ENCODE results near the gene PHTF1. TPM values are rescaled to one million over a fixed set of nuclear protein-coding genes. Genes with fewer than 3 reads are reported as not detected.

PHTF1 gene
- not detected for polyA plus RNA-seq (2012; ENCODE audit: insufficient read depth, insufficient read length)

GRCh38 chr1:113759333-113760101 lies at the start of gene PHTF1:
TSS of gene PHTF1 (minus strand) at chr1:113759486. CDS start at chr1:113758703, 783 bp downstream.
- no peak within 1 kb of the TSS for H3K4me3 ChIP-seq (ENCODE audit: low read length)
- no peak for DNase-seq (ENCODE audit: low read depth, low spot score)

- no peak for DNase-seq (ENCODE audit: low read depth, low spot score)
- no peak overlapping the region for H3K4me3 ChIP-seq (ENCODE audit: low read length)
Observed at GRCh38 chr1:113808450-113809195, 49.3 kb upstream of the PHTF1 start.

- DNase-seq (ENCODE audit: low read depth, low spot score): no peak
- H3K4me3 ChIP-seq (ENCODE audit: low read length): no peak overlapping the region
Observed at GRCh38 chr1:113805639-113806038, 46.4 kb upstream of the PHTF1 start.

- H3K4me3 ChIP-seq (ENCODE audit: low read length): no peak overlapping the region
- no peak for DNase-seq (ENCODE audit: low read depth, low spot score)
Observed at GRCh38 chr1:113805256-113805531, 45.9 kb upstream of the PHTF1 start.

- no peak overlapping the region for H3K4me3 ChIP-seq (ENCODE audit: low read length)
- DNase-seq (ENCODE audit: low read depth, low spot score): no peak
Observed at GRCh38 chr1:113804421-113805255, 45.4 kb upstream of the PHTF1 start.

GRCh38 chr1:113802367-113803007 lies 43.2 kb upstream of the PHTF1 start:
- no peak for DNase-seq (ENCODE audit: low read depth, low spot score)
- no peak overlapping the region for H3K4me3 ChIP-seq (ENCODE audit: low read length)

GRCh38 chr1:113800487-113800886 lies 41.2 kb upstream of the PHTF1 start:
- H3K4me3 ChIP-seq (ENCODE audit: low read length): no peak overlapping the region

GRCh38 chr1:113797472-113797871 lies 38.2 kb upstream of the PHTF1 start:
- DNase-seq (ENCODE audit: low read depth, low spot score): no peak
- no peak overlapping the region for H3K4me3 ChIP-seq (ENCODE audit: low read length)

More at GRCh38 chr1:113800487-113800886, 41.2 kb upstream of the PHTF1 start:
- DNase-seq (ENCODE audit: low read depth, low spot score): no peak

GRCh38 chr1:113793878-113794834 lies 34.9 kb upstream of the PHTF1 start:
- no peak overlapping the region for H3K4me3 ChIP-seq (ENCODE audit: low read length)
- DNase-seq (ENCODE audit: low read depth, low spot score): no peak

GRCh38 chr1:113792986-113793385 lies 33.7 kb upstream of the PHTF1 start:
- no peak for DNase-seq (ENCODE audit: low read depth, low spot score)
- no peak overlapping the region for H3K4me3 ChIP-seq (ENCODE audit: low read length)

- DNase-seq (ENCODE audit: low read depth, low spot score): peak; percentile 65
- no peak overlapping the region for H3K4me3 ChIP-seq (ENCODE audit: low read length)
Observed at GRCh38 chr1:113792471-113792870, 33.2 kb upstream of the PHTF1 start.

- DNase-seq (ENCODE audit: low read depth, low spot score): no peak
- no peak overlapping the region for H3K4me3 ChIP-seq (ENCODE audit: low read length)
Observed at GRCh38 chr1:113788802-113789201, 29.5 kb upstream of the PHTF1 start.

GRCh38 chr1:113787663-113788062 lies 28.4 kb upstream of the PHTF1 start:
- DNase-seq (ENCODE audit: low read depth, low spot score): no peak
- H3K4me3 ChIP-seq (ENCODE audit: low read length): no peak overlapping the region

- H3K4me3 ChIP-seq (ENCODE audit: low read length): no peak overlapping the region
- no peak for DNase-seq (ENCODE audit: low read depth, low spot score)
Observed at GRCh38 chr1:113786069-113786468, 26.8 kb upstream of the PHTF1 start.

- peak overlapping the region; percentile 13; the same call in 1 of the 2 replicates for H3K4me3 ChIP-seq (ENCODE audit: low read length)
- DNase-seq (ENCODE audit: low read depth, low spot score): peak; percentile 67
Observed at GRCh38 chr1:113784104-113784779, 25.0 kb upstream of the PHTF1 start.

- H3K4me3 ChIP-seq (ENCODE audit: low read length): peak overlapping the region; percentile 13; the same call in 1 of the 2 replicates
- DNase-seq (ENCODE audit: low read depth, low spot score): peak; percentile 88
Observed at GRCh38 chr1:113783254-113784103, 24.2 kb upstream of the PHTF1 start.

GRCh38 chr1:113782406-113782805 lies 23.1 kb upstream of the PHTF1 start:
- no peak for DNase-seq (ENCODE audit: low read depth, low spot score)

More at GRCh38 chr1:113782406-113782805, 23.1 kb upstream of the PHTF1 start:
- no peak overlapping the region for H3K4me3 ChIP-seq (ENCODE audit: low read length)

All from Jurkat, Clone E6-1 (cell line).